HG03064 (cell line): Measurements from ENCODE around the gene CLIC4.
A peak's percentile ranks its signal among the peaks of the same experiment; 100 is the strongest.
"Not testable (repeated sequence)": the region's sequence is repeated elsewhere in the genome, so short reads cannot be mapped to it uniquely, and the experiment has no call there.

Source experiments
- ATAC-seq: cut with Tn5 transposase; IDR thresholded peaks from one replicate; pipeline ENCODE4 v1.9.1; 2021; ENCODE audit warnings: low read depth; ENCODE audit not compliant: unreplicated experiment

Gene CLIC4

DNA sequence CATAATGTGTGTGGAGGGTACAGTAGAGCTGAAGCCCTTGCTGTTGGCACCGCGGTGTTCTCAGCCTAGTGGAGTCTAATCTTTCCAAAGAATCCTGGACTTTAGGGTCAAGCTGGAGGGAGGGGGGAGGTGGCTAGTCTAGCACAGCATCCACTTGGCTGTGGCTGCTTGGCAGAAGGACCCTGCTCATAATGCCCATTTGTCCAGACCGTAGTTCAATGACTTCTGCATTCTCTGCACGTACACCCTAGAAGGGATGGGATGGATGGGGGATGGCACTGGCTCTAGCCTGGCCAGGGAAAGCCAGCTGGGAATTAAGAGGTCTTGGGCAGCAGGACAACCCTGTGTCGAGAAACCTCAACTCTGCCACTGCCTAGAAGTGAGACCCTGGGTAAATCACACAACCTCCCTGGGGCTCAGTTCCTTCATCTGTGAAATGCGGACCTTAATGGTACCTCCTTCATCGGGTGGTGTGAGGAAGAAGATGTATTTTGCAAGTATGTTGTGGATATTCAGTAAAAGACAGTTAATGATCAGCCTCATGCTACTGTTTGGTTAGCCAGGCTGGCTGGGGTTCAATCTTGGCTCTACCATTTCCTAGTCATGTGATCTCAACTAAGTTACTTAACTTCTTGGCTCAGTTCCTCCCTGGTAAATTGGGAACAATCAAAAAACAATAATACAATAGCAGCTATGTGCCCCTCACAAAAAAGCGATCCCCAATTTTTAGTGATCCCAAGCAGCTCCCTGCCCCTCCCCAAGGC lies 27.2 kb upstream of the CLIC4 start:
- no peak for ATAC-seq

DNA sequence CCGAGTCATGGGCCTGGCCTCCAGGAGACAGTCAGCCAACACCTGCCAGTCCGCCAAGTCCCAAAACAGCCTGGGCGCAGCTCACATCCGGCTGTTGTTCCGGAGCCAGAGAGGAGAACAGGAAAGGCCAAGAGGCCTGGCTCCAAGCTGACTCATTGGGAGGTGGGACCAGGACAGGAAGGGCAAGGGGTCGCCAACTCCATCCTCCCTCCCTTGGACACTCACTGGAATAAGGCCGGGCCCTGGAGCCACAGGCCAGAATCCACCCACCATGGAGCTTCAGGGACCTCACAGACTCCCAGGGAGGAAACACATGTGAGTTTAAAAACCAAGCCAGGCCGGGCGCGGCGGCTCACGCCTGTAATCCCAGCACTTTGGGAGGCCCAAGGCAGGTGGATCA lies 25.1 kb upstream of the CLIC4 start:
- ATAC-seq = no peak

DNA sequence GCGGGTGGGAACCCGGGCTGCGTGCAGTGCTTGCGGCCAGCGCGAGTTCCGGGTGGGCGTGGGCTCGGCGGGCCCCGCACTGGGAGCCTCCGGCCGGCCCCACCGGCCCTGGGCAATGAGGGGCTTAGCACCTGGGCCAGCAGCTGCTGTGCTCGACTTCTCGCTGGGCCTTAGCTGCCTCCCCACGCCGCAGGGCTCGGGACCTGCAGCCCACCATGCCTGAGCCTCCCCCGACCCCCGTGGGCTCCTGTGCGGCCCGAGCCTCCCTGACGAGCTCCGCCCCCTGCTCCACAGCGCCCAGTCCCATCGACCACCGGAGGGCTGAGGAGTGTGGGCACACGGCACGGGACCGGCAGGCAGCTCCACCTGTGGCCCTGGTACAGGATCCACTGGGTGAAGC lies 23.7 kb upstream of the CLIC4 start:
- ATAC-seq = no peak

DNA sequence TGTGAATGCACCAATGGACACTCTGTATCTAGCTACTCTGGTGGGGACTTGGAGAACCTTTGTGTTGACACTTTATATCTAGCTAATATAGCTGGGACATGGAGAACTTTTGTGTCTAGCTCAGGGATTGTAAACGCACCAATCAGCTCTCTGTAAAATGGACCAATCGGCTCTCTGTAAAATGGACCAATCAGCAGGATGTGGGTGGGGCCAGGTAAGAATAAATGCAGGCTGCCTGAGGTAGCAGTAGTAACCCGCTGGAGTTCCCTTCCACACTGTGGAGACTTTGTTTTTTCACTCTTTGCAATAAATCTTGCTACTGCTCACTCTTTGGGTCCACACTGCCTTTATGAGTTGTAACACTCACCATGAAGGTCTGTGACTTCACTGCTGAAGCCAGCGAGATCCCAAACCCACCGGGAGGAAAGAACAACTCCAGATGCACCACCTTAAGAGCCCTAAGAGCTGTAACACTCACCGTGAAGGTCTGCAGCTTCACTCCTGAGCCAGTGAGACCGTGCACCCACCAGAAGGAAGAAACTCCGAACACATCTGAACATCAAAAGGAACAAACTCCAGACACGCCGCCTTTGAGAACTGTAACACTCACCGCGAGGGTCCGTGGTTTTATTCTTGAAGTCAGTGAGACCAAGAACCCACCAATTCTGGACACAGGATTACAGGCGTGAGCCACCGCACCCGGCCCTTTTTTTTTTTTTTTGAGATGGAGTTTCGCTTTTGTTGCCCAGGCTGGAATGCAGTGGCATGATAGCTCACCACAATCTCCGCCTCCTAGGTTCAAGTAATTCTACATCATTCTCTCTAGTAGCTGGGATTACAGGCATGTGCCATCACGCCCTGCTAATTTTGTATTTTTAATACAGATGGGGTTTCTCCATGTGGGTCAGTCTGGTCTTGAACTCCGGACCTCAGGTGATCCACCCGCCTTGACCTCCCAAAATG lies 22.9 kb upstream of the CLIC4 start:
- ATAC-seq = not testable (repeated sequence)

DNA sequence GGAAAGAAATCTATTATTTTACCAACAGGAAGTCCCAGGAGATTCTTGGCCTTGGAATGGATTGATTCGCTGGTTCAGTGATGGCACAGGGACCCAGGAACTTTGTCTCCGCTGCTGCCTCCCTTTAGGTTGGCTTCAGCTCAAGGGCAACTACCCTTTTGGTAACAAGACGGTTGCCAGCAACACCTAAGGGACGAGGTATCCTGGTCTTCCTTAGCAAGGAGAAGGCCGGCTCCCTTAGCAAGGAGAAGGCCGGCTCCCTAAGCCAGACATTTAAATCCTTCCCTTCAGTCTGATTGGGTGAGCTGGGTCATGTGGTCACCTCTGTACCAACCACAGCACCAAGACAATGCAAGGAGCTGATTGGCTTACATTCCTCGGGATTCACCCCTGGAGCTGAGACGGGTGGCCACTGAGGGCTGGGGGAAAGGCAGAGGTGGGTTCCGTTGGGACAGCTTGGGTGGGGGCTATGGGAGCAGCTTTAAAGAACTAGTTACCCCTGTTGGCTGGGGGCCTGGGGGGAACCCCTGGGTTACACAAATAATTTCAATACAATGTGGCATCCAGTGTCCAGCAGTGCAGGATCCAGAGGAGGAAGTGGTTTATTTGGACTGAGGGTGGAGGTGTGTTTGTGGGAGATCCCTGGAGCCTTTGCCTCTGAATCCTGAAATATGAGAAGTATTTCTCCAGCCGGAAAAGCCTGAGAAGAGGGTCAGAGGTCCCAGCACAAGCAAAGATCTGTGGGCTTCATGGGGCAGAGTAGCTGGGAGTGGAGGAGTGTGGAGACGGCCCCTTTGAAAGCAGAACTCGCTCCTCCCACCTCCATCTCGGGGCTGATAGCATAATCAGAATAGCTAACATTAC lies 20.7 kb upstream of the CLIC4 start:
- no peak for ATAC-seq

DNA sequence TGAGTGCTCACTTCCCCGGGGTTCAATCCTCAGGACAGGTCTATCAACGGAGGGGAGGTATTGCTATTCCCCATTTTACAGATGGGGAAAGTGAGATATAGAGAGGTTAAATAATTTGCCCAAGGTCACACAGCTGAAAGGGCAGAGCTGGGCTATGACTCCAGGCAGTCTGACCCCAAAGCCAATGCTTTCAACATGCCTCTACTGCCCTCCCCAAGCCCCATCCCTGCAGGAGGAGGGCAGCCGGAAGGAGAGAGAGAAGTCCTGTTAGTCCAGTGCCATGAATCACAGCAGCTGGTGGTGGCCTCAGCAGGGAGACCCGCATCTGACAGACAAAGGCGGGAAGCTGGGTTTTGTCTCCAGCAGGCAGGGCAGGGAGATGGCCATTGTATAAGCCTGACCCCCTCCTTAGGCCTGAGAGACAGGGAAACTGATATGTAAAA lies 20.0 kb upstream of the CLIC4 start:
- no peak for ATAC-seq

DNA sequence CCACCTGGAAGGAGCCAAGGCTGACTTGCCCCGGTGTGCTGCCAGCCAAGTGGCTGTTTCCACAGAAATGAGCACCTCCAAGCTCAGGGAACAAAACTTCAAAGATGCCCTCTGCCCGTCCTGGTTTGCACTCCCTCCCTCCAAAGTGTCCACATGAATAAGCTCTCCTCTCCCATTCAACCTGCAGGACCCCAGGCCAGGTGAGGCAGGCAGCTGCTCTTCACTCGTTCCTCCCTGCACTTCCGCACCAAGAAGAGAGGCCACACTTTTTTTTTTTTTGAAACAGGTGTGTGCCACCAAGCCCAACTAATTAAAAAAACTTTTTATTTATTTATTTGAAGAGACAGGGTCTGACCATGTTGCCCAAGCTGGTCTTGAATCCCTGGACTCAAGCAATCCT lies 18.5 kb upstream of the CLIC4 start:
- ATAC-seq = no peak

DNA sequence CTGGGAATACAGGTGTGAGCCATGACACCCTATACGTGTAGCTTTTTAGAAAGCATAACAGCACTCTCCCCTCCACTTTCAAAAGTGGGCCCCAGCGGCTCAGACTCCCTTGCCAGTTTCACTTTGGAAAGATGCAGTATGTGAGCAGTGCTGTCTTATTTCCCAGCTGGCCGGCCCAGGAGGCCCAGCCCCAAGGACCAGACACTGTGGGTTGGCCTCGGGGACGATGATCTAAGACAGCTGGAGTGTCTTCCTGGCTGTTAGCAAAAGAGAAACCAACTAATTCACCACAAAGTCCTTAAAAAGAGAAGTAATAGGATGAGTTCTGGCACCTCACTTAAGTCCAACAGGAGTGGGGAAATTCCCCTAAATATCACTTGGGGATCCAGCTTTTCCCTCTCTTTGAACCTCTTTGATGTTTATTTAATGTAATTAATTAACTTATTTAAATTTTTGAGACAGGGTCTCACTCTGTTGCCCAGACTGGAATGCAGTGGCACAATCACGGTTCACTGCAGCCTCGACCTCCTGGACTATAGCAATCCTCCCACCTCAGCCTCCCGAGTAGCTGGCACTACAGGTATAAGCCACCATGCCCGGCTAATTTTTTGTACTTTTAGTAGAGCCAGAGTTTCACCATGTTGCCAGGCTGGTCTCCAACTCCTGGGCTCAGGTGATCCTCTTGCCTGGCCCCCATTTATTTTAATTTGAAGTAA lies 17.6 kb upstream of the CLIC4 start:
- ATAC-seq = no peak

DNA sequence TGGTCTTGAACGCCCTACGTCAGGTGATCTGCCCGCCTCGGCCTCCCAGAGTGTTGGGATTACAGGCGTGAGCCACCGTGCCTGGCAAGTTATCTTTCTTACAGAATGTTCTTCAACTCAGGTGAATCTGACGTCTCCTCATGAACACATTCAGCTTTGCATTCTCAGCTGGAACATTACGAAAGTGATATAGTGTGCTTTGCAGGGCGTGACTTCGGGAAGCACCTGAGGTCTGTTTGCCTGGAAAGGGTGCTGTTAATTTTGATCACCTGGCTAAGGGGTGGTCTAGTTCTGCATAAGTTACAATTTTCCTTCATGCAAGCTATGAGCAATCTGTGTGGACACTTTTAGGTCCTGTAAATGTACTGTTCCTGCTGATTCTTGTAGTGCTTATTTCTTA lies 16.3 kb upstream of the CLIC4 start:
- ATAC-seq = no peak

DNA sequence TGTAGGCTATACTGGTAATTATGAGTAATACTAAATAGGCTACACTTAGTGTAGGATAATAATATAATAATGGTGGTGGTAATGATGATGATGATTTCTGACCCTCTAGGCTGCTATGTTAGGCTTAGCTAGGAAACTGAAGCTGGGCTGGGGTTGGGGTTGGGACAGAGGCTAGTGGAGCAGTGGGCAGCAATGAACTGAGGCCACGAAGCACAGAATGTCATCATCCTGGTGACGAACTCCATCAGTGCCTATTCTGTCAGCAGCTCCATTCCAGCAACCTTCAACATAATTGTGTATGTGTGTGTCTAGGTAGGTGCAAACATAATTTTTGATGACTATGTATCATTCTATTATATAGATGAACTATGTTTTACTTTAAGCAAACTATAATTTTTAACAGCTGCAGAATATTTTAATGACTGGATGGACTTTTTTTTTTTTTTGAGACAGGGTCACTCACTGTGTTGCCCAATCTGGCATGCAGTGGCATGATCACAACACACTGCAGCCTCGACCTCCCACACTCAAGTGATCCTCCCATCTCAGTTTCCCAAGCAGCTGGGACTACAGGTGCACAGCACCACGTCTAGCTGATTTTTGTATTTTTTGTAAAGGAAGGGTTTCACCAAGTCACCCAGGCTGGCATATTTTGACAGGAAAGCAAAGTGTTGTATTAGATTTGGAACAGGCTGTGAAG lies 12.9 kb upstream of the CLIC4 start:
- ATAC-seq = no peak

DNA sequence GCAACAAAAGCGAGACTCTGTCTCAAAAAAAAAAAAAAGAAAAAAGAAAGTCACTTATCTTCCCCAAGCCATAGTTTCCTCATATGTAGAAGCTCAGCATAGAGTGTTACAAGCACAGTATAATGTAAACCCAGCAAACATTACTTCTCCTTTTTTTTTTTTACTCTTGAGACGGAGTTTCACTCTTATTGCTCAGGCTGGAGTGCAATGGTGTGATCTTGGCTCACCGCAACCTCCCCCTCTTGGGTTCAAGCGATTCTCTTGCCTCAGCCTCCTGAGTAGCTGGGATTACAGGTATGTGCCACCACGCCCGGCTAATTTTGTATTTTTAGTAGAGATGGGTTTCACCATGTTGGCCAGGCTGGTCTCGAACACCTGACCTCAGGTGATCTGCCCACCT lies 11.9 kb upstream of the CLIC4 start:
- peak; percentile 54 for ATAC-seq

DNA sequence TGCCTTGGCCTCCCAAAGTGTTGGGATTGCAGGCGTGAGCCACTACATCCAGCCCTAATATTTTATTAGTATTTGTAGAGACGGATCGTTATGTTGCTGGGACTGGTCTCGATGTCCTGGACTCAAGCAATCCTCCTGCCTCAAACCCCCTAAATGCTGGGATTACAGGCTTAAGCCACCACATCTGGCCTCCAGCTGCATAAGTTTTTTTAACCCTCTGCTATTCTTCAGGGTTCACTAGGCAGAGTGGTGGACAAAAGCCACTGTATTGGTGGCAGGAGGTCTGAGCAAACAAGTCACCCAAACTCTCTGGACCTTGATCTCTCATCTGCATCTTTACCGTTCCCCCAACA lies 10.1 kb upstream of the CLIC4 start:
- ATAC-seq = no peak

DNA sequence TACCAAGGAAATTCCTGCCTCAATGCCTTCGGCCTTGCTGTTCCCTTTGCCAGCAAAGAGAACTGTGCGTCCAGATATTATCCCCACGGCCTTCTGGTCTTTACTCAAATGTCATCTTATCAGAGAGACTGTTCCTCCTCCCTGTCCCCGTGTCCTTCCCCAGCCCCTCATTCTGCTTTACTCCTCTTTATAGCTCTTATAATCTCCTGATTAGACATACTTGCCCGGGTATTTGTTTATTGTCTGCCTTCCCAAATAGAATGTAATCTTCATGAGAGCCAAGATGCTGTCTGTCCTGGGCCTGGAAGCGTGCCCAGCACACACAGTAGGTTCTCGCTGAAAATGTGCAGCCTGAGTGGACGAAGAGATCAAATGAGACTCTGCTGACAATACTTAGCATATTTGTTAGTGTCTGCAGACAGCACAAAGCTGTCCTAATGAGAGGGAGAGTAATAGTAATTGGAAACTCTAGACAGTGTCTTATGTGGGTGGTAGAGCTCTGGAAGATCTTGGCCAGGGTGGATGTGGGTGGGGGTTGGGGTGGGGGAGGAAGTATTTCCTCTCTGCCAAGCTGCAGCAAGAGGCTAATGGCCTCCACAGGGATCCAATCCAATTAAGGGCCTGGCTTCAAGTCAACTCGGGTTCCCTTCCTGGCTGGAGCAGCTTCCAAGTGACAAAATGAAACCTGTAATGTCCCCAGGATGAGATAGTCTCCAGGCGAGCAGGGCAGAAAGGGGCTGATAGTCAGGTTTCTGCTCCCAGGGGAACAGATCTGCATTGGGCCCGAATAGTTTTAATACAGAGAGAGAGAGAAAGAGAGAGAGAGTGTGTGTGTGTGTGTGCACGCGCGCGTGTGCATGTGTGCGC lies 9.5 kb upstream of the CLIC4 start:
- ATAC-seq = no peak

DNA sequence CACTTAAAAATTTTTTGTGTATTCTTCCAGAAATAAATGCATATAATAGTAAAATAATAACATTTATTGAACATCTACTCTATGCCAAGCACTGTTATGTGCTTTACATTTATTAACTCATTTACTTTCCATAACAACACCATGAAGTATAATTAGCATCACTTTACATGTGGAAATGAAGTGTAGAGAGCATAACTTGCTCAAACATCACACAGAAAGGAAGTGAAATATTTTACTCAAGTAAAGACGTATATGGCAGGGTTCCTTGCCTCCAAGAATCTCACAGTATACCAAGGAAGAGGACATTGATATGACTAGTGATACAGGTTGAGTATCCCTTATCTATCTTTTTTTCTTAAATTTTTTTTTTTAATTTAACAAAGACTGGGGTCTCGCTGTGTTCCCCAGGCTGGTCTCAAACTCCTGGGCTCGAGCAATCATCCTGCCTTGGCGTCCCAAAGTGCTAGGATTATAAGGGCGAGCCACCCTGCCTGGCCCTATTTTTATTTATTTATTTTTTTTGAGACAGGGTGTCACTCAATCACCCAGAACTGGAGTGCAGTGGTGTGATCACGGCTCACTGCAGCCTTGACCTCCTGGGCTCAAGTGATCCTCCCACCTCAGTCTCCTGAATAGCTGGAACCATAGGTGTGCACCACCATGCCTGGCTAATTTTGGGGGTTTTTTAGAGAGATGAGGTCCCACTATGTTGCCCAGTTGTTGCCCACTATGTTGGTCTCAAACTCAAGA lies 7.7 kb upstream of the CLIC4 start:
- no peak for ATAC-seq

DNA sequence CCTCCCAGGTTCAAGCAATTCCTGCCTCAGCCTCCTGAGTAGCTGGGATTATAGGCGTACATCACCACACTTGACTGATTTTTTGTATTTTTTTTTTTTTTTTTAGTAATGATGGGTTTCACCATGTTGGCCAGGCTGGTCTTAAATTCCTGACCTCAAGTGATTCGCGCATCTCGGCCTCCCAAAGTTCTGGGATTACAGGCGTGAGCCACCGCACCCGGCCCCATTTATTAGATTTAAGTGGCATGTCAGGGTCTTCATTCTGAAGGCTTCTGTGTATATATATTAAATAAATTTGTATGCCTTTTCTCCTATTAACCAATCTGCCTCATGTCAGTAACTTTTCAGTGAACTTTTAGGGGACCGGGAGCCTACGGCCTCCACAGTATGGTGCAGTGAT lies 6.0 kb upstream of the CLIC4 start:
- no peak for ATAC-seq

DNA sequence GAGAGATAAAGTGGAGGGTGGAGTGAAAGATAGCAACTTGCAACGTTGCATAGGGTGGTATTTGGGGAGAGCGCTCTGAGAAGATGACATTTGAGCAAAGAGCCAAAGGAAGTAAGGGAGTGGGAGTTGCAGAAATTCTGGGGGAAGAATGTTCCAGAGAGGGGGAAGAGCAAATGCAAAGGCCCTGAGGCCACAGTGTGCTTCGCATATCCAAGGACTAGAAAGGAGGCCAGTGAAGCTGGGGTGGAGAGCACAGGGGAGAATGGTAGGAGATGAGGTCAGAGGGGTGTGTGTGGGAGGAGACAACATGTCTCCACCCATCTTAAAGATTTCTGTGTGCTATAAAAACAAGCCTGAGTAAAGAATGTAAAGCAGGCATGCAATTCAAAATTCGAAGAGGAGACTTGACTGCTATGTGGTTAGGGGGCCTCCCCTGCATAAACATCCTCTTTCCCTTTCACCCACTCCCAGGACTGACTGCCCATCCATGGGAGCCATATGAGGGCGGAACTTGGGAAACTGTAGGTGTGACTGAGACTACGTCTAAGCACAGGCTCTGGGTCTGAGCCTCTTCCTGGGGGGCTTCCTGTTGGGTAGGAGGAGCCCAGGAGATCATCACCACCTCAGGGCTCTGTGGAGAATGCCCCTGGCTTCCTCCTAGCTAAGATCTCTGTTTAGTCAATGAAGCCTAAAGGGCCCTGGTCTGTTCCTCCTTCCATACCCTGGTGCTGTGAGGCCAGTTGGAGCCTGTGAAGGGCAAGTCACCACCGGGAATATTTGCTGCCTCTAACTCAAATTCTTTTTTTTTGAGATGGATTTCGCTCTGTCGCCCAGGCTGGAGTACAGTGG lies 2.9 kb upstream of the CLIC4 start:
- no peak for ATAC-seq
